Prostate gland (tissue), 2 donors: Measurements from ENCODE around the gene LCN1.
"Not testable (repeated sequence)": the region's sequence is repeated elsewhere in the genome, so short reads cannot be mapped to it uniquely, and the experiment has no call there.

ENCODE experiments used
- CTCF ChIP-seq, 4 experiments: fragments of 200-600 bp in 2 of 4; fragments of 450-650 bp in 2 of 4; sonication (generic) in 2 of 4; IDR thresholded peaks; 1 replicate in 3 of 4; 2 replicates in 1 of 4; pipeline ENCODE4 v1.5.1; 2016 to 2019; ENCODE audit warnings: antibody characterized with exemption in 4 of 4, mild to moderate bottlenecking in 2 of 4, moderate library complexity in 2 of 4
- POLR2A ChIP-seq: fragments of 450-650 bp; IDR thresholded peaks from one replicate; pipeline ENCODE4 v1.6.1; 2016; ENCODE audit warnings: antibody characterized with exemption, mild to moderate bottlenecking
- POLR2AphosphoS5 ChIP-seq: sonication (generic); formaldehyde crosslinking; IDR thresholded peaks from one replicate; pipeline ENCODE4 v1.6.1; 2017; ENCODE audit warnings: antibody characterized with exemption

DNA sequence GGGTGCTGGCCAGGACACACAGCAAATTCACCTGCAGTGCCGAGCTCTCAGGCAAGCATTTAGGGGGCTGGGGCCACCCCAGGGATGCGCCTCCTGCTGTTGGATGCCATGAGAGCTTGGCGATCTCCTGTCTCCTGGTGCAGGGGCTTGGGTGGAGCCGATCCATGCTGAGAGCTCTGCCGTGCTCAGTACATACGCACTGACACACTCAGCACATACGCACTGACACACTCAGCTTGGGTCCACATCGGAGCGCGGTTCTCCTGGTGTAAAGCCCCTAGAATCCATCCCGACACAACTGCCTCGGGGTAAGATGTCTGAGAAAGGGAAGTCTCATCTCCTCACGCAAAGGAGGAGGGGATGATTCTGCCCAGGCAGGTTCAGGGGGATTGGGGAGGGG is 14.4 kb downstream of the LCN1 start:
- not testable (repeated sequence) for TF ChIP-seq CTCF (IDR thresholded peaks at IDR 0.05); POLR2AphosphoS5; POLR2A
